Activated naive CD8-positive, alpha-beta T cell treated with anti-CD3 and anti-CD28 coated beads, Interleukin-2, amount 50 U/mL, for 16 hours (primary cell): ENCODE measurements around the gene TFF2.

Source experiments
- DNase-seq: peaks from one replicate; pipeline ENCODE4 v3.0.0-alpha.2; 2020; ENCODE audit warnings: low read depth, low spot score

The TFF2 gene

GRCh38 chr21:42350927-42351426, at the start of gene TFF2:
Gene TFF2 (minus strand): TSS chr21:42350994. CDS start chr21:42350957, 37 bp downstream.
- no peak for DNase-seq

GRCh38 chr21:42400525-42400924, 49.7 kb upstream of the TFF2 start:
- no peak for DNase-seq

- no peak for DNase-seq
Observed at GRCh38 chr21:42398436-42399028, 47.7 kb upstream of the TFF2 start.

GRCh38 chr21:42397746-42398394, 47.1 kb upstream of the TFF2 start:
- no peak for DNase-seq

- DNase-seq = no peak
Observed at GRCh38 chr21:42396799-42397745, 46.3 kb upstream of the TFF2 start.

- no peak for DNase-seq
Observed at GRCh38 chr21:42395905-42396651, 45.3 kb upstream of the TFF2 start, which contains the start of gene TMPRSS3. Gene TMPRSS3 (minus strand): TSS chr21:42396052. CDS start chr21:42395417, 635 bp downstream.

GRCh38 chr21:42395302-42395701, 44.5 kb upstream of the TFF2 start:
- no peak for DNase-seq

GRCh38 chr21:42393443-42393950, 42.7 kb upstream of the TFF2 start:
- DNase-seq = no peak

- DNase-seq = no peak
Observed at GRCh38 chr21:42392731-42393442, 42.1 kb upstream of the TFF2 start.

- DNase-seq = no peak
Observed at GRCh38 chr21:42391297-42391696, 40.5 kb upstream of the TFF2 start.

- DNase-seq = no peak
Observed at GRCh38 chr21:42390696-42391095, 39.9 kb upstream of the TFF2 start.

GRCh38 chr21:42390193-42390592, 39.4 kb upstream of the TFF2 start:
- DNase-seq = no peak

GRCh38 chr21:42389449-42389835, 38.6 kb upstream of the TFF2 start:
- DNase-seq = no peak

- no peak for DNase-seq
Observed at GRCh38 chr21:42388740-42389448, 38.1 kb upstream of the TFF2 start.

- DNase-seq = no peak
Observed at GRCh38 chr21:42387843-42388340, 37.1 kb upstream of the TFF2 start.

GRCh38 chr21:42387164-42387563, 36.4 kb upstream of the TFF2 start:
- DNase-seq = no peak

GRCh38 chr21:42386034-42386591, 35.3 kb upstream of the TFF2 start:
- DNase-seq = no peak

- DNase-seq = no peak
Observed at GRCh38 chr21:42385619-42386018, 34.8 kb upstream of the TFF2 start.

- no peak for DNase-seq
Observed at GRCh38 chr21:42384989-42385388, 34.2 kb upstream of the TFF2 start.
